Suprapubic skin (tissue), 3 donors: ENCODE measurements around the gene TENM3.

Experiments
- CTCF ChIP-seq, 2 donors: fragments of 200-600 bp in 1 of 2; fragments of 450-650 bp in 1 of 2; sonication (generic) in 1 of 2; IDR thresholded peaks; one replicate each; pipeline ENCODE4 v1.5.1; 2016 to 2019; ENCODE audit warnings: antibody characterized with exemption in 2 of 2, mild to moderate bottlenecking in 1 of 2, moderate library complexity in 1 of 2
- EP300 ChIP-seq: sonication (generic); formaldehyde crosslinking; IDR thresholded peaks from one replicate; pipeline ENCODE4 v1.6.1; 2017; ENCODE audit warnings: antibody characterized with exemption

GRCh38 chr4:182475539-182475938, 232.3 kb downstream of the TENM3 start:
- no peak for TF ChIP-seq CTCF (IDR thresholded peaks at IDR 0.05)
- TF ChIP-seq EP300: no peak
